DND-41 (cell line): ENCODE results near the gene FNDC3B.

Experiments used
- ATAC-seq: fragments of 200-7000 bp; cut with Tn5 transposase; 3 replicates; pipeline ENCODE4 v1.9.1; 2021; ENCODE audit warnings: low read depth; ENCODE audit not compliant: insufficient read depth
- DNase-seq: peaks from one replicate; pipeline ENCODE4 v3.0.0-alpha.2; 2020
- H2AFZ ChIP-seq: 2 replicates; pipeline ENCODE4 v1.6.0; 2012; ENCODE audit warnings: low read depth, low read length
- H3K27ac ChIP-seq: 2 replicates; pipeline ENCODE4 v1.5.1; 2012; ENCODE audit warnings: low read length, inconsistent platforms
- H3K27me3 ChIP-seq: fragments of 200-600 bp; sonication (generic); 2 replicates; pipeline ENCODE4 v1.6.0; 2012; ENCODE audit warnings: low read length, mild to moderate bottlenecking, inconsistent platforms; ENCODE audit not compliant: insufficient read depth, poor library complexity
- H3K36me3 ChIP-seq: 2 replicates; pipeline ENCODE4 v1.5.1; 2012; ENCODE audit warnings: low read length, inconsistent platforms; ENCODE audit not compliant: insufficient read depth
- H3K4me1 ChIP-seq: 2 replicates; pipeline ENCODE4 v1.5.1; 2012; ENCODE audit warnings: mild to moderate bottlenecking, low read length; ENCODE audit not compliant: insufficient read depth
- H3K4me2 ChIP-seq: 2 replicates; pipeline ENCODE4 v1.6.0; 2012; ENCODE audit warnings: mild to moderate bottlenecking, moderate library complexity, low read length, inconsistent platforms; ENCODE audit not compliant: insufficient read depth
- H3K4me3 ChIP-seq, 2 experiments: fragments of 200-600 bp in 1 of 2; shearing (Covaris generic) in 1 of 2; 2 replicates each; pipeline ENCODE4 v1.5.1; 2012 to 2016; ENCODE audit warnings: inconsistent platforms in 2 of 2, low read length in 2 of 2, mild to moderate bottlenecking in 2 of 2, low read depth in 1 of 2, moderate library complexity in 1 of 2
- H3K79me2 ChIP-seq: 2 replicates; pipeline ENCODE4 v1.6.0; 2012; ENCODE audit warnings: low read length, inconsistent platforms; ENCODE audit not compliant: insufficient read depth
- H3K9ac ChIP-seq: 2 replicates; pipeline ENCODE4 v1.6.0; 2012; ENCODE audit warnings: low read depth, mild to moderate bottlenecking, inconsistent platforms, low read length, moderate library complexity
- H3K9me3 ChIP-seq: 2 replicates; pipeline ENCODE4 v1.5.1; 2012; ENCODE audit warnings: low read length, moderate library complexity, mild to moderate bottlenecking, inconsistent platforms; ENCODE audit not compliant: insufficient read depth, severe bottlenecking
- H4K20me1 ChIP-seq: 2 replicates; pipeline ENCODE4 v1.6.0; 2012; ENCODE audit warnings: low read length; ENCODE audit not compliant: insufficient read depth
- CTCF ChIP-seq: IDR thresholded peaks from 2 replicates; pipeline ENCODE4 v1.5.1; 2012; ENCODE audit warnings: borderline replicate concordance, low read length, moderate library complexity, mild to moderate bottlenecking; ENCODE audit not compliant: poor library complexity, severe bottlenecking; ENCODE audit errors: extremely low read depth
- EZH2 ChIP-seq: IDR thresholded peaks from 3 replicates; pipeline ENCODE4 v1.6.1; 2012; ENCODE audit warnings: borderline replicate concordance, low read depth, mild to moderate bottlenecking, moderate library complexity, low read length, inconsistent platforms; ENCODE audit not compliant: severe bottlenecking

The FNDC3B gene

DNA sequence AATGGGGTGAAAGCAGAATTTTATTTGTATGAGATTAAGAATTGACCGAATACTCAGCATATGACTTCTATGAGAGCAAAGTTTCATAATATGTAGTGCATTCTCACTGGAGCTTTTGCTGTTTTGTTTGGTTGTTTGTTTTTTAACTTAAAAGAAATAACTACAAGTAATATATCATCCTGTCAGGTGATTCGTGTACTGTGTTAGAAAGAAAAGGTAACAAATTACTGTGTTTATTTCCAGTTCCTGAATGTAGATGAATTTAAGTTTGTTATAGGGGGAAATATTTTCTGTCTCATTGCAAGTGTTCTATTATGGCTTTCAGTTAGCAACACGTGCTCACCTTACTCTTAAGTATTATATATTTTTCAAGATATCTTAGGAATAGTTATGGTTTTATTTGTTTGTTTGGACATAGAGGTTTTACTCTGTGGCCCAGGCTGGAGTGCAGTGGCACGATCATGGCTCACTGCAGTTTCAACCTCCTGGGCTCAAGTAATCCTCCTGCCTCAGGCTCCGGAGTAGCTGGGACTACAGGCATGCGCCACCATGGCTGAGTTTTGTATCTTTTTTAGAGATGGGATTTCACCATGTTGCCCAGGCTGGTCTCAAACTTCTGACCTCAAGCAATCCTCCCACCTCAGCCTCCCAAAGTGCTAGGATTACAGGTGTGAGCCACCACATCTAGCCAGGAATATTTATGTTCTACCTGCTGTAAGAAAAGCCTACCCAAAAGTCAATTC lies 125.4 kb downstream of the FNDC3B start:
- no peak overlapping the region for H2AFZ ChIP-seq
- no peaks in the 10 kb centered on the region for H3K79me2 ChIP-seq
- no peaks in the 10 kb centered on the region for H3K36me3 ChIP-seq
- no peak overlapping the region for H3K27ac ChIP-seq
- TF ChIP-seq EZH2 (no peak), CTCF (no peak)
- DNase-seq (no peak), ATAC-seq (no peak)
- no peak overlapping the region for H3K9ac ChIP-seq
- no peaks in the 10 kb centered on the region for H3K9me3 ChIP-seq
- H4K20me1 ChIP-seq = no peaks in the 10 kb centered on the region
- no peaks in the 10 kb centered on the region for H3K27me3 ChIP-seq
- H3K4me3 ChIP-seq = no peak overlapping the region
- H3K4me1 ChIP-seq = no peaks in the 10 kb centered on the region
- no peak overlapping the region for H3K4me2 ChIP-seq

- Histone ChIP-seq H3K4me3 (no peak overlapping the region), H3K9me3 (no peaks in the 10 kb centered on the region), H3K27me3 (no peaks in the 10 kb centered on the region), H4K20me1 (no peaks in the 10 kb centered on the region; the same call in 1 of the 2 replicates), H2AFZ (no peak overlapping the region), H3K4me1 (no peaks in the 10 kb centered on the region), H3K4me2 (no peak overlapping the region), H3K27ac (no peak overlapping the region), H3K79me2 (no peaks in the 10 kb centered on the region), H3K36me3 (no peaks in the 10 kb centered on the region), H3K9ac (no peak overlapping the region)
- DNase-seq (no peak), ATAC-seq (no peak)
- TF ChIP-seq CTCF (no peak), EZH2 (no peak)
These were observed 126.9 kb downstream of the FNDC3B start for GRCh38 chr3:172166261-172166660.

DNA sequence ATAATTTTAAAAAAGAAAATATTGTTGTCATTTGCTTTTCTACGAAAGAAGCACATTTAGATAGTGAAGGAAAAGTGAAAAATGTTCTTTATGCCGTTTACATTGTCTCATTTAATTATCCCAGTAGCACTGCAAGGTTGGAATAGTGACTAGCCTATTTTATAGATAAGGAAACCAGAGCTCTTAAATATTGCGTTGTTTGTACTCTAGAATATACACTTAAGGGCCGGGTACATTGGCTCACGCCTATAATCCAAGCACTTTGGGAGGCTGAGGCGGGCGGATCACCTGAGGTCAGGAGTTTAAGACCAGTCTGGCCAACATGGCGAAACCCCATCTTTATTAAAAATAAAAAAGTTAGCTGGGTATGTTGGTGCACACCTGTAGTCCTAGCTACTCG lies 127.5 kb downstream of the FNDC3B start:
- no peak for ATAC-seq
- Histone ChIP-seq H3K4me1 (no peaks in the 10 kb centered on the region), H3K36me3 (no peaks in the 10 kb centered on the region), H3K9ac (no peak overlapping the region), H3K9me3 (no peaks in the 10 kb centered on the region), H3K79me2 (no peaks in the 10 kb centered on the region), H3K4me2 (no peak overlapping the region), H2AFZ (no peak overlapping the region), H3K27ac (no peak overlapping the region), H3K4me3 (no peak overlapping the region), H3K27me3 (no peaks in the 10 kb centered on the region), H4K20me1 (no peaks in the 10 kb centered on the region; the same call in 1 of the 2 replicates)
- TF ChIP-seq EZH2 (no peak), CTCF (no peak)
- DNase-seq = no peak
